ENCODE results near the gene AHNAK2.

- TF ChIP-seq EZH2 (IDR thresholded peaks at IDR 0.05) (no peak), POLR2AphosphoS5 (IDR thresholded peaks at IDR 0.05; ENCODE audit: borderline replicate concordance, low read depth, low read length) (no peak), FOXP2 (optimal IDR thresholded peaks at IDR 0.05; ENCODE audit: control extremely low read depth, extremely low read length, insufficient read depth) (no peak)
These were observed 41.6 kb downstream of the AHNAK2 start for GRCh38 chr14:104936361-104937155.

Data from SK-N-MC (cell line).